ENCODE measurements around the gene CRYBB1. TPM values are rescaled to one million over a fixed set of nuclear protein-coding genes. Genes with fewer than 3 reads are reported as not detected.

Gene CRYBB1
- polyA plus RNA-seq, 1 of the 3 experiments (the other 2 are of a cell fraction), result 0.05 TPM

DNA sequence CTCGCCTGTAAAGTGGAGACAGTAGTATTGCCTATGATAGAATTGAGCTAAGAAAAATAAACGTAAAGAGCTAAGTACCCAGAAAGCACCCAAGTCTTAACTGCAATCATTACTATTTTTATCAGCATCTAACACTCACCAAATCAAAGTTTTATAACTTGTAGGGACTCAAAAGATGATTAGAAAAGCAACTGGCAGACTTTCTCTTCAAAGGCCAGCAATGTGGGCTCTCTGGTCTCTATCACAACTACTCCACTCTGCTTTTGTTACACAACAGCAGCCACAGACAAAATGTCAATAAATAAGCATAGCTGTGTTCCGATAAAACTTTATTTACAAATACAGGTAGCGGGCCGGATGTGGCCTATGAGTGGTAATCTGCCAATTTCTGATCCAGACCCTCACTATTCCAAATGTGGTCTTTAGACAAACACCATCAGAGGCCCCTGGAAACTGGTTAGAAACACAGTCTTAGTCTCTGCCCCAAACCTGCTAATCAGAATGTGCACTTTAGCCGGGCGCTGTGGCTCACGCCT, 36.1 kb downstream of the CRYBB1 start:
- peaks cover 74% of the 10 kb centered on the region for H3K79me2 ChIP-seq (ENCODE audit: insufficient read depth)

More for the DNA sequence above, 36.1 kb downstream of the CRYBB1 start:
- TF ChIP-seq YY1 (IDR thresholded peaks at IDR 0.05; ENCODE audit: low read depth), result no peak
- TF ChIP-seq JUND (IDR thresholded peaks at IDR 0.05), result no peak
- TF ChIP-seq RXRA (IDR thresholded peaks at IDR 0.05; ENCODE audit: borderline replicate concordance, low read depth), result no peak
- TF ChIP-seq, protein P1, sequence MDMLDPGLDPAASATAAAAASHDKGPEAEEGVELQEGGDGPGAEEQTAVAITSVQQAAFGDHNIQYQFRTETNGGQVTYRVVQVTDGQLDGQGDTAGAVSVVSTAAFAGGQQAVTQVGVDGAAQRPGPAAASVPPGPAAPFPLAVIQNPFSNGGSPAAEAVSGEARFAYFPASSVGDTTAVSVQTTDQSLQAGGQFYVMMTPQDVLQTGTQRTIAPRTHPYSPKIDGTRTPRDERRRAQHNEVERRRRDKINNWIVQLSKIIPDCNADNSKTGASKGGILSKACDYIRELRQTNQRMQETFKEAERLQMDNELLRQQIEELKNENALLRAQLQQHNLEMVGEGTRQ (IDR thresholded peaks at IDR 0.05; ENCODE audit: borderline replicate concordance, low read depth, low read length), result no peak
- TF ChIP-seq POLR2AphosphoS5 (IDR thresholded peaks at IDR 0.05; ENCODE audit: low read depth, low read length), result no peak
- TF ChIP-seq, protein P2, sequence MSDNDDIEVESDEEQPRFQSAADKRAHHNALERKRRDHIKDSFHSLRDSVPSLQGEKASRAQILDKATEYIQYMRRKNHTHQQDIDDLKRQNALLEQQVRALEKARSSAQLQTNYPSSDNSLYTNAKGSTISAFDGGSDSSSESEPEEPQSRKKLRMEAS (IDR thresholded peaks at IDR 0.05; ENCODE audit: low read depth), result no peak
- TF ChIP-seq TCF12 (IDR thresholded peaks at IDR 0.05), result no peak
- no peak for TF ChIP-seq RFX5 (IDR thresholded peaks at IDR 0.05; ENCODE audit: low read length)
- no peak for TF ChIP-seq EP300 (IDR thresholded peaks at IDR 0.05; ENCODE audit: borderline replicate concordance in 1 of 2, low read depth in 1 of 2, low read length in 1 of 2)
- TF ChIP-seq, protein P3, sequence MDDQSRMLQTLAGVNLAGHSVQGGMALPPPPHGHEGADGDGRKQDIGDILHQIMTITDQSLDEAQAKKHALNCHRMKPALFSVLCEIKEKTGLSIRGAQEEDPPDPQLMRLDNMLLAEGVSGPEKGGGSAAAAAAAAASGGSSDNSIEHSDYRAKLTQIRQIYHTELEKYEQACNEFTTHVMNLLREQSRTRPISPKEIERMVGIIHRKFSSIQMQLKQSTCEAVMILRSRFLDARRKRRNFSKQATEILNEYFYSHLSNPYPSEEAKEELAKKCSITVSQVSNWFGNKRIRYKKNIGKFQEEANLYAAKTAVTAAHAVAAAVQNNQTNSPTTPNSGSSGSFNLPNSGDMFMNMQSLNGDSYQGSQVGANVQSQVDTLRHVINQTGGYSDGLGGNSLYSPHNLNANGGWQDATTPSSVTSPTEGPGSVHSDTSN (IDR thresholded peaks at IDR 0.05), result no peak
- TF ChIP-seq, protein P4, sequence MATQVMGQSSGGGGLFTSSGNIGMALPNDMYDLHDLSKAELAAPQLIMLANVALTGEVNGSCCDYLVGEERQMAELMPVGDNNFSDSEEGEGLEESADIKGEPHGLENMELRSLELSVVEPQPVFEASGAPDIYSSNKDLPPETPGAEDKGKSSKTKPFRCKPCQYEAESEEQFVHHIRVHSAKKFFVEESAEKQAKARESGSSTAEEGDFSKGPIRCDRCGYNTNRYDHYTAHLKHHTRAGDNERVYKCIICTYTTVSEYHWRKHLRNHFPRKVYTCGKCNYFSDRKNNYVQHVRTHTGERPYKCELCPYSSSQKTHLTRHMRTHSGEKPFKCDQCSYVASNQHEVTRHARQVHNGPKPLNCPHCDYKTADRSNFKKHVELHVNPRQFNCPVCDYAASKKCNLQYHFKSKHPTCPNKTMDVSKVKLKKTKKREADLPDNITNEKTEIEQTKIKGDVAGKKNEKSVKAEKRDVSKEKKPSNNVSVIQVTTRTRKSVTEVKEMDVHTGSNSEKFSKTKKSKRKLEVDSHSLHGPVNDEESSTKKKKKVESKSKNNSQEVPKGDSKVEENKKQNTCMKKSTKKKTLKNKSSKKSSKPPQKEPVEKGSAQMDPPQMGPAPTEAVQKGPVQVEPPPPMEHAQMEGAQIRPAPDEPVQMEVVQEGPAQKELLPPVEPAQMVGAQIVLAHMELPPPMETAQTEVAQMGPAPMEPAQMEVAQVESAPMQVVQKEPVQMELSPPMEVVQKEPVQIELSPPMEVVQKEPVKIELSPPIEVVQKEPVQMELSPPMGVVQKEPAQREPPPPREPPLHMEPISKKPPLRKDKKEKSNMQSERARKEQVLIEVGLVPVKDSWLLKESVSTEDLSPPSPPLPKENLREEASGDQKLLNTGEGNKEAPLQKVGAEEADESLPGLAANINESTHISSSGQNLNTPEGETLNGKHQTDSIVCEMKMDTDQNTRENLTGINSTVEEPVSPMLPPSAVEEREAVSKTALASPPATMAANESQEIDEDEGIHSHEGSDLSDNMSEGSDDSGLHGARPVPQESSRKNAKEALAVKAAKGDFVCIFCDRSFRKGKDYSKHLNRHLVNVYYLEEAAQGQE (IDR thresholded peaks at IDR 0.05; ENCODE audit: low read depth, low read length), result no peak
- no peak for TF ChIP-seq CHD2 (IDR thresholded peaks at IDR 0.05; ENCODE audit: low read length, partially characterized antibody)
- TF ChIP-seq MXI1 (IDR thresholded peaks at IDR 0.05; ENCODE audit: low read depth, low read length), result no peak
- TF ChIP-seq RCOR1 (IDR thresholded peaks at IDR 0.05; ENCODE audit: low read length), result no peak
- TF ChIP-seq TEAD4 (IDR thresholded peaks at IDR 0.05; ENCODE audit: borderline replicate concordance, insufficient read depth), result no peak
- Histone ChIP-seq H3K27me3 (ENCODE audit: insufficient read depth) (no peaks in the 10 kb centered on the region), H4K20me1 (ENCODE audit: insufficient read depth) (peaks cover 4% of the 10 kb centered on the region; the same call in 1 of the 2 replicates), H3K36me3 (replicated peaks in 1 of 2; ENCODE audit: control insufficient read depth in 1 of 2, insufficient read depth in 2 of 2, low read length in 1 of 2) (peaks cover 3 to 4% of the 10 kb centered on the region in 2 experiments), H3K9ac (no peak overlapping the region), H3K27ac (ENCODE audit: low read depth in 2 of 2, low read length in 1 of 2) (no peak overlapping the region), H3K9me3 (no peaks in the 10 kb centered on the region), H3K4me1 (ENCODE audit: control insufficient read depth in 1 of 2, insufficient read depth in 2 of 2, low read depth in 1 of 2, low read length in 1 of 2) (peaks cover 10% of the 10 kb centered on the region in 2 experiments; a peak in 3 of 4 replicates), H2AFZ (ENCODE audit: low read depth) (no peak overlapping the region), H3K4me2 (no peak overlapping the region), H3K9me2 (no peaks in the 10 kb centered on the region), H3F3A (replicated peaks; ENCODE audit: insufficient read depth) (peaks cover 20% of the 10 kb centered on the region), H3K4me3 (ENCODE audit: low read depth in 2 of 2, low read length in 1 of 2) (no peak overlapping the region)
- POLR2A ChIA-PET, result no interaction called here
- no peak for DNase-seq
- WGBS (ENCODE audit: low lambda C conversion rate), result 94% methylated on average over 7 of the region's 8 CpGs
- CTCF ChIA-PET, result no interaction called here
